Measurements from ENCODE around the gene SP1.
A peak's percentile ranks its signal among the peaks of the same experiment; 100 is the strongest.

Gene SP1

DNA sequence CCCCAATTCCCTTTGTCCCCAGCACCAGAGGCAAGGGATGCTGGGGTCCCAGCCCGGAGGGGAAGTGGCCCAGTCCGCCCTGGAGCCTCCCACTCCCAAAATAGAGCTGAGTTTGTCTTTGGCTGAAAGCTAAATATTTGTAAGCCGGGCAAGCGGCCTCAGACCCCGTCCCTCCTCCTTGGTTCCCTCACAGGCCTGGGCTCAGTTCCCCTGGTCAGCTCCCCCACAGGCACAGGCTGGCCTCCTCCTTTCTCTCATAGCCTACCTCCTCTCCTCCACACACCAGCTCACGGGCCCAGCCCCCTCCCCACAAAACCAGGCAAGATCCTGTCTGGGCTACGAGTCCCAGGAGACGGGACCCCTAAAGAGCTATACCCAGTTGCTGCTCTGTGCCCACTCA is 45.2 kb upstream of the SP1 start:
- Histone ChIP-seq H3K36me3 (no peaks in the 10 kb centered on the region), H3K27ac (no peak overlapping the region), H3K27me3 (ENCODE audit: insufficient read depth, low read depth, severe bottlenecking) (no peaks in the 10 kb centered on the region), H3K9me3 (ENCODE audit: severe bottlenecking) (no peaks in the 10 kb centered on the region), H3K4me3 (ENCODE audit: low read depth, low read length) (no peak overlapping the region)
- TF ChIP-seq, protein P1, sequence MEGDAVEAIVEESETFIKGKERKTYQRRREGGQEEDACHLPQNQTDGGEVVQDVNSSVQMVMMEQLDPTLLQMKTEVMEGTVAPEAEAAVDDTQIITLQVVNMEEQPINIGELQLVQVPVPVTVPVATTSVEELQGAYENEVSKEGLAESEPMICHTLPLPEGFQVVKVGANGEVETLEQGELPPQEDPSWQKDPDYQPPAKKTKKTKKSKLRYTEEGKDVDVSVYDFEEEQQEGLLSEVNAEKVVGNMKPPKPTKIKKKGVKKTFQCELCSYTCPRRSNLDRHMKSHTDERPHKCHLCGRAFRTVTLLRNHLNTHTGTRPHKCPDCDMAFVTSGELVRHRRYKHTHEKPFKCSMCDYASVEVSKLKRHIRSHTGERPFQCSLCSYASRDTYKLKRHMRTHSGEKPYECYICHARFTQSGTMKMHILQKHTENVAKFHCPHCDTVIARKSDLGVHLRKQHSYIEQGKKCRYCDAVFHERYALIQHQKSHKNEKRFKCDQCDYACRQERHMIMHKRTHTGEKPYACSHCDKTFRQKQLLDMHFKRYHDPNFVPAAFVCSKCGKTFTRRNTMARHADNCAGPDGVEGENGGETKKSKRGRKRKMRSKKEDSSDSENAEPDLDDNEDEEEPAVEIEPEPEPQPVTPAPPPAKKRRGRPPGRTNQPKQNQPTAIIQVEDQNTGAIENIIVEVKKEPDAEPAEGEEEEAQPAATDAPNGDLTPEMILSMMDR (IDR thresholded peaks at IDR 0.05; ENCODE audit: low read depth, low read length), result no peak
- no peak for DNase-seq

DNA sequence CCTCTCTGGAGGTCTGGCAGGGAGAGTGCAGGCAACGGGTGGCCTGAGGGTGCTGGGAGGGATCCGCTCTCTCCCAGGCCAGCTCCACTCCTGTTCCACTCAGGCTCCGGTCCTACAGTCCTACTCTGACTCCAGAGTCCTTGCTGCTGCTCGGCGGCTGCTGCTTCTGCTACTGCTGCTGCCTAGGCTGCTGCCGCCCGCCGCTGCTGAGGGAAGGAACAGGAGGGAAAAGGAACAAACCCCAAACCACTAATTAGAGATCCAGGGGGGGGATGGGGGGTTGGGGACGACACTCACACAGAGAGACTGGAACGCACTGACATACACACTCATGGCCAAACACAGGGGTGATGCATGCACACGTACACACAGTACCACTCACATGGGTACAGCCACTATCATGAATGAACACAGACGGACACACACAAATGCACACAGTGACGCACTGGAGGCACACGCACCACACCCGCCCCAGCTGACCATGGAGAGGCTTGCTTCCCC is 43.7 kb upstream of the SP1 start, which contains the start of gene SP7:
TSS of gene SP7 (minus strand) at position 174 of the 501 bp plus-strand sequence. CDS start 708 bp downstream, outside the sequence.
- no peaks in the 10 kb centered on the region for H3K27me3 ChIP-seq (ENCODE audit: insufficient read depth, low read depth, severe bottlenecking)
- no peak within 1 kb of the TSS for H3K4me3 ChIP-seq (ENCODE audit: low read depth, low read length)
- TF ChIP-seq, protein P1 (IDR thresholded peaks at IDR 0.05; ENCODE audit: low read depth, low read length), result no peak
- H3K9me3 ChIP-seq (ENCODE audit: severe bottlenecking), result no peaks in the 10 kb centered on the region
- no peaks in the 10 kb centered on the region for H3K36me3 ChIP-seq
- no peak within 1 kb of the TSS for H3K27ac ChIP-seq
- no peak for DNase-seq

DNA sequence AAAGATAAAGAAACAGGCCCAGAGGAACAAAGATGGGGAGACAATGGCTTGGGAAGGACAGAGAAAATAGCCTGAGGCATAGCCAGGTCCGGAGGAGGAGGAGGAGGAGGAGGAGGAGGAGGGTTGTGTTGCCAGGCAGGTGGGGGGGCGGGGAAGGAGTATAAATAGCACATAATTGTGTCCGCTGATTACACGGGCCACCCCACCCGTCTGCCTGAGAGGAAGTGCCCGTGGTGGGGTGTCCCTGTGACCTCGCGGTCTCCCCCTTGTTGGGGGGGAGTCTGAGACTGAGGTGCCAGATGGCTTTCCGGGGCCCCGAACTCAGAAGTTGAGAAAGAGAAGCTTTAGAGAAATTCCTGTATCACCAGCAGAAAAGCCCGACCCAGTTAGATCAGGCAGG is 42.0 kb upstream of the SP1 start:
- DNase-seq, result no peak
- Histone ChIP-seq H3K27ac (no peak overlapping the region), H3K36me3 (no peaks in the 10 kb centered on the region), H3K4me3 (ENCODE audit: low read depth, low read length) (no peak overlapping the region), H3K9me3 (ENCODE audit: severe bottlenecking) (no peaks in the 10 kb centered on the region), H3K27me3 (ENCODE audit: insufficient read depth, low read depth, severe bottlenecking) (no peaks in the 10 kb centered on the region)
- TF ChIP-seq, protein P1 (IDR thresholded peaks at IDR 0.05; ENCODE audit: low read depth, low read length), result no peak

DNA sequence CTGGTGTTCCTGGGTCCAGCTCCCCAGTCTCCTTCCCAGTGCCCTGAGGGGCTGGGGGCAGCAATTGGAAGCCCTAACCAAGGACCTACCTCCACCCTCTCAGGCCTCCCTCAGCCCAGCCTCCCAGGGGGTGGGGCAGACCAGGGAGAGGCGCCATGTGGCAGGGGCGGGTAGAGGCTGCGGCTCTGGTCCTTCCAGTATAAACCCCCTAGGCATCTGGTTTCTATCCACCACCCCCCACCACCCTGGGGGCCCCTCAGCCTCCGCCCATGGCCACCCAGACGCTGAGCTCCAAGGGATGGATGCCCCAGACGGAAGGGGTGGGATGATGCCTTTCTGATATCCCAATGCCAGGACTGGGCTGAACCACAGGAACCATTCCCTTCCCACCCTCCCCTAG is 41.1 kb upstream of the SP1 start:
- H3K4me3 ChIP-seq (ENCODE audit: low read depth, low read length), result no peak overlapping the region
- H3K9me3 ChIP-seq (ENCODE audit: severe bottlenecking), result no peaks in the 10 kb centered on the region
- TF ChIP-seq, protein P1 (IDR thresholded peaks at IDR 0.05; ENCODE audit: low read depth, low read length), result no peak
- H3K27me3 ChIP-seq (ENCODE audit: insufficient read depth, low read depth, severe bottlenecking), result no peaks in the 10 kb centered on the region
- DNase-seq, result peak; percentile 25
- no peaks in the 10 kb centered on the region for H3K36me3 ChIP-seq
- no peak overlapping the region for H3K27ac ChIP-seq

DNA sequence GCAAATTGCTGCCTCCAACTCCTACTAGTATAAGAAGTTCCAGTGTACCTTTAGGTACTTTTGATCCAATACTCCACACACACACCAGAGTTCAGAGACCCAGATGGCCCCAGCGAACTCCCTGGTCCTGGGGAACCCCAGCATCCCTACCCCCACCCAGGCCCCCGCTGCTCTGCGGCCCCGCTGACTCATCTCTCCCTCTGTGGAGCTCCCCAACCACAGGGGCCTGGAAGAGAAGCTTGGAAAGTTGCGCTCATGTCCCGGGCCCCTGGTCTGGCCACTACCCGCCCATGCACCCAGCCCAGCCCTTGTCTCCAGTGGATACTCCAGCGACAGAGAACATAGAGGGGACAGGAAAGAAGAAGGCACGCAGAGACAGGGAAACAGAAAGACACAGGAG is 39.6 kb upstream of the SP1 start:
- no peak for DNase-seq
- no peaks in the 10 kb centered on the region for H3K27me3 ChIP-seq (ENCODE audit: insufficient read depth, low read depth, severe bottlenecking)
- H3K36me3 ChIP-seq, result no peaks in the 10 kb centered on the region
- H3K27ac ChIP-seq, result no peak overlapping the region
- H3K4me3 ChIP-seq (ENCODE audit: low read depth, low read length), result no peak overlapping the region
- no peaks in the 10 kb centered on the region for H3K9me3 ChIP-seq (ENCODE audit: severe bottlenecking)
- TF ChIP-seq, protein P1 (IDR thresholded peaks at IDR 0.05; ENCODE audit: low read depth, low read length), result no peak

DNA sequence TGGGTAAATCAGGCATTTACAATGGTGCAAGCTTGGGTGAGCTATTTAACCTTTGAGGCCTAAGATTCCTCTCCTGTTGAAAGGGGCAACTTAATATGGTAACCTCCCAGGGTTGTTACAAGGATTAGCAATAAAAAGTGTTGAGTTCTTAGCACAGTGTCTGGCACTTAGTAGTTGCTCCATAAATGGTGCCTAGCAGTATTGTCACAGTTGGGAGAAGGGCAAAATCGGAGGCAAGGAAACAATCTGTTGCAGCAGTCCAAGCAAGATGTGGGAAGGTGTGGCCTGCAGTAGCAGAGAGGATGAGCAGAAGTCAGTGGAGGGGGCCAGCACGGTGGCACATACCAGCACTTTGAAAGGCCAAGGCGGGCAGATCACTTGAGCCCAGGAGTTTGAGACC is 36.5 kb upstream of the SP1 start:
- DNase-seq, result no peak
- Histone ChIP-seq H3K36me3 (no peaks in the 10 kb centered on the region), H3K27me3 (ENCODE audit: insufficient read depth, low read depth, severe bottlenecking) (no peaks in the 10 kb centered on the region), H3K27ac (no peak overlapping the region), H3K9me3 (ENCODE audit: severe bottlenecking) (no peaks in the 10 kb centered on the region), H3K4me3 (ENCODE audit: low read depth, low read length) (no peak overlapping the region)
- TF ChIP-seq, protein P1 (IDR thresholded peaks at IDR 0.05; ENCODE audit: low read depth, low read length), result no peak
